ENCODE measurements around the gene TNFRSF11A.

DNA sequence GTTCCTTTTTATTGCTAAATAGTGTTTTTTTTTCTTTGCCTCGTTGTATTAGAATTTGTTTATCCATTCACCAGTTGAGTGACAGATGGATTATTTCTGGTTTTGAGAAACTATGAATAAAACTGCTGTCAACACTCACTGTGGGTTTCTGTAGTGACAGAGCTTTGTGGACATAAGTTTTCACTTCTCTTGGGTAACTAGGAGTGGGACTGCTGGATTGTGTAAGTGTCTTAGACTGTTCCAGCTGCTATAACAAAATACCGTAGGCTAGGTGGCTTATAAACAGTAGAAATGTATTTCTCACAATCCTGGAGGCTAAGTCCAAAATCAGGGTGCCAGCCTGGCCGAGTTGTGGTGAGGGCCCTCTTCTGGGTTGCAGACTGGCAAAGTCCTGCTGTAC is 71.9 kb downstream of the TNFRSF11A start:
- TF ChIP-seq, protein P1, sequence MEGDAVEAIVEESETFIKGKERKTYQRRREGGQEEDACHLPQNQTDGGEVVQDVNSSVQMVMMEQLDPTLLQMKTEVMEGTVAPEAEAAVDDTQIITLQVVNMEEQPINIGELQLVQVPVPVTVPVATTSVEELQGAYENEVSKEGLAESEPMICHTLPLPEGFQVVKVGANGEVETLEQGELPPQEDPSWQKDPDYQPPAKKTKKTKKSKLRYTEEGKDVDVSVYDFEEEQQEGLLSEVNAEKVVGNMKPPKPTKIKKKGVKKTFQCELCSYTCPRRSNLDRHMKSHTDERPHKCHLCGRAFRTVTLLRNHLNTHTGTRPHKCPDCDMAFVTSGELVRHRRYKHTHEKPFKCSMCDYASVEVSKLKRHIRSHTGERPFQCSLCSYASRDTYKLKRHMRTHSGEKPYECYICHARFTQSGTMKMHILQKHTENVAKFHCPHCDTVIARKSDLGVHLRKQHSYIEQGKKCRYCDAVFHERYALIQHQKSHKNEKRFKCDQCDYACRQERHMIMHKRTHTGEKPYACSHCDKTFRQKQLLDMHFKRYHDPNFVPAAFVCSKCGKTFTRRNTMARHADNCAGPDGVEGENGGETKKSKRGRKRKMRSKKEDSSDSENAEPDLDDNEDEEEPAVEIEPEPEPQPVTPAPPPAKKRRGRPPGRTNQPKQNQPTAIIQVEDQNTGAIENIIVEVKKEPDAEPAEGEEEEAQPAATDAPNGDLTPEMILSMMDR (conservative IDR thresholded peaks at IDR 0.05): no peak
- no peak for TF ChIP-seq EZH2 (IDR thresholded peaks at IDR 0.05; ENCODE audit: low read depth)
